HG03442 (cell line): Measurements from ENCODE around the gene HSPA8.
"Not testable (repeated sequence)": the region's sequence is repeated elsewhere in the genome, so short reads cannot be mapped to it uniquely, and the experiment has no call there.

Source experiments
- ATAC-seq: cut with Tn5 transposase; IDR thresholded peaks from one replicate; pipeline ENCODE4 v1.9.1; 2021; ENCODE audit warnings: mild to moderate bottlenecking, moderate library complexity; ENCODE audit not compliant: unreplicated experiment

The HSPA8 gene

GRCh38 chr11:123061403-123062157 lies at the start of gene HSPA8:
Gene HSPA8, minus strand, starts transcription at chr11:123062136. Its CDS starts 812 bp downstream, at chr11:123061324.
- no peak for ATAC-seq

GRCh38 chr11:123111465-123111864 lies 49.5 kb upstream of the HSPA8 start:
- no peak for ATAC-seq

- ATAC-seq, result no peak
Observed at GRCh38 chr11:123110397-123110796, 48.5 kb upstream of the HSPA8 start.

- no peak for ATAC-seq
Observed at GRCh38 chr11:123107945-123108495, 46.1 kb upstream of the HSPA8 start.

GRCh38 chr11:123104697-123105096 lies 42.8 kb upstream of the HSPA8 start:
- ATAC-seq, result no peak

- ATAC-seq, result no peak
Observed at GRCh38 chr11:123103326-123103980, 41.5 kb upstream of the HSPA8 start.

GRCh38 chr11:123100379-123101085 lies 38.6 kb upstream of the HSPA8 start:
- ATAC-seq, result no peak

GRCh38 chr11:123098990-123099389 lies 37.1 kb upstream of the HSPA8 start:
- ATAC-seq, result no peak

GRCh38 chr11:123093739-123094138 lies 31.8 kb upstream of the HSPA8 start:
- ATAC-seq, result no peak

GRCh38 chr11:123091506-123091905 lies 29.6 kb upstream of the HSPA8 start:
- ATAC-seq, result no peak

- ATAC-seq, result not testable (repeated sequence)
Observed at GRCh38 chr11:123090168-123090567, 28.2 kb upstream of the HSPA8 start.

GRCh38 chr11:123088896-123089295 lies 27.0 kb upstream of the HSPA8 start:
- not testable (repeated sequence) for ATAC-seq

GRCh38 chr11:123087657-123088056 lies 25.7 kb upstream of the HSPA8 start:
- peak; percentile 82 for ATAC-seq

- no peak for ATAC-seq
Observed at GRCh38 chr11:123086305-123086704, 24.4 kb upstream of the HSPA8 start.

- ATAC-seq, result no peak
Observed at GRCh38 chr11:123085497-123085896, 23.6 kb upstream of the HSPA8 start.

- no peak for ATAC-seq
Observed at GRCh38 chr11:123084454-123084853, 22.5 kb upstream of the HSPA8 start.

GRCh38 chr11:123083623-123084029 lies 21.7 kb upstream of the HSPA8 start:
- ATAC-seq, result no peak

GRCh38 chr11:123082977-123083376 lies 21.0 kb upstream of the HSPA8 start:
- ATAC-seq, result no peak

GRCh38 chr11:123080015-123080414 lies 18.1 kb upstream of the HSPA8 start:
- no peak for ATAC-seq

- ATAC-seq, result no peak
Observed at GRCh38 chr11:123076484-123076883, 14.5 kb upstream of the HSPA8 start.

GRCh38 chr11:123073343-123074057 lies 11.6 kb upstream of the HSPA8 start:
- ATAC-seq, result no peak
